B cell (primary cell): ENCODE results near the gene IQCF6. TPM values are rescaled to one million over a fixed set of nuclear protein-coding genes. Genes with fewer than 3 reads are reported as not detected.
"Not testable (repeated sequence)": the region's sequence is repeated elsewhere in the genome, so short reads cannot be mapped to it uniquely, and the experiment has no call there.

ENCODE experiments used
- ATAC-seq: fragments of 200-7000 bp; cut with Tn5 transposase; one replicate; pipeline ENCODE4 v1.10.0; 2021; ENCODE audit warnings: low read depth, mild to moderate bottlenecking, moderate number of reproducible peaks, moderate library complexity
- CTCF ChIA-PET: fragments of 350-600 bp; sonication (Branson Sonifier 250); formaldehyde crosslinking; loops from one replicate; lab custom pipeline; 2021; ENCODE audit warnings: antibody characterized with exemption, inconsistent platforms; lab: Charles Lee
- POLR2A ChIA-PET: fragments of 350-600 bp; sonication (Branson Sonifier 250); formaldehyde crosslinking; loops from one replicate; lab custom pipeline; 2021; ENCODE audit warnings: antibody characterized with exemption; lab: Charles Lee
- DNase-seq: peaks from one replicate; pipeline ENCODE4 v3.0.0; 2013
- H2AFZ ChIP-seq: 2 replicates; pipeline ENCODE4 v1.6.1; 2012; ENCODE audit warnings: mild to moderate bottlenecking, low read depth, low read length; ENCODE audit not compliant: insufficient read depth, poor library complexity, severe bottlenecking
- H3K27ac ChIP-seq, 2 donors: 1 replicate in 1 of 2; 2 replicates in 1 of 2; pipeline ENCODE4 v1.5.1; 2012 to 2013; ENCODE audit warnings: low read length in 2 of 2, mild to moderate bottlenecking in 2 of 2, moderate library complexity in 1 of 2
- H3K27me3 ChIP-seq, 4 experiments: fragments of 200-600 bp in 1 of 4; sonication (generic) in 1 of 4; replicated peaks in 1 of 4; 1 replicate in 2 of 4; 2 replicates in 2 of 4; pipeline versions ENCODE4 v1.6.1 to v1.7.0; 2013 to 2016; ENCODE audit warnings: low read length in 3 of 4, mild to moderate bottlenecking in 2 of 4, mixed read lengths in 1 of 4, moderate library complexity in 1 of 4; ENCODE audit not compliant: insufficient read depth in 4 of 4, control insufficient read depth in 3 of 4; ENCODE audit errors: control extremely low read depth in 1 of 4
- H3K36me3 ChIP-seq, 2 experiments: replicated peaks in 1 of 2; 1 replicate in 1 of 2; 2 replicates in 1 of 2; pipeline versions ENCODE4 v1.6.1 to v1.7.1; 2013; ENCODE audit warnings: low read length in 1 of 2; ENCODE audit not compliant: insufficient read depth in 2 of 2, control insufficient read depth in 1 of 2; ENCODE audit errors: control extremely low read depth in 1 of 2, extremely low read depth in 1 of 2
- H3K4me1 ChIP-seq, 2 donors: fragments of 200-600 bp in 1 of 2; sonication (generic) in 1 of 2; 1 replicate in 1 of 2; 2 replicates in 1 of 2; pipeline versions ENCODE4 v1.5.1 to v1.6.1; 2013 to 2017; ENCODE audit warnings: low read length in 2 of 2; ENCODE audit not compliant: control insufficient read depth in 2 of 2, insufficient read depth in 2 of 2
- H3K4me2 ChIP-seq: replicated peaks from 2 replicates; pipeline ENCODE3; 2012; ENCODE audit warnings: mild to moderate bottlenecking, low read depth, low read length; ENCODE audit not compliant: poor library complexity, severe bottlenecking
- H3K4me3 ChIP-seq, 5 experiments: fragments of 200-600 bp in 1 of 5; sonication (generic) in 1 of 5; 1 replicate in 3 of 5; 2 replicates in 2 of 5; pipeline versions ENCODE4 v1.5.1 to v1.7.0; 2011 to 2016; ENCODE audit warnings: low read length in 4 of 5, mild to moderate bottlenecking in 4 of 5, low read depth in 2 of 5, control low read depth in 1 of 5, moderate library complexity in 1 of 5; ENCODE audit not compliant: insufficient read depth in 1 of 5; ENCODE audit errors: control extremely low read depth in 1 of 5, extremely low read depth in 1 of 5
- H3K79me2 ChIP-seq: fragments of 200-600 bp; sonication (generic); one replicate; pipeline ENCODE4 v1.6.0; 2016; ENCODE audit warnings: low read length; ENCODE audit not compliant: control insufficient read depth, insufficient read depth
- H3K9ac ChIP-seq: fragments of 200-600 bp; sonication (generic); 2 replicates; pipeline ENCODE4 v1.6.1; 2017; ENCODE audit warnings: mild to moderate bottlenecking, low read length, moderate library complexity
- H3K9me3 ChIP-seq, 3 donors: one replicate each; pipeline versions ENCODE4 v1.6.1 to v1.7.1; 2013; ENCODE audit warnings: low read length in 2 of 3; ENCODE audit not compliant: control insufficient read depth in 2 of 3, insufficient read depth in 1 of 3; ENCODE audit errors: control extremely low read depth in 1 of 3
- H4K20me1 ChIP-seq: 2 replicates; pipeline ENCODE4 v1.6.0; 2012; ENCODE audit warnings: mild to moderate bottlenecking, low read length; ENCODE audit not compliant: insufficient read depth, control insufficient read depth, poor library complexity, severe bottlenecking
- H3K27ac Mint-ChIP-seq: one replicate; pipeline ENCODE4 v1.8.0; 2021; ENCODE audit warnings: mixed read lengths
- H3K27me3 Mint-ChIP-seq: one replicate; pipeline ENCODE4 v1.8.0; 2021; ENCODE audit warnings: mixed read lengths
- H3K4me1 Mint-ChIP-seq: one replicate; pipeline ENCODE4 v1.8.0; 2021; ENCODE audit warnings: mixed read lengths
- H3K4me3 Mint-ChIP-seq: one replicate; pipeline ENCODE4 v1.8.0; 2021; ENCODE audit warnings: mixed read lengths
- H3K9me3 Mint-ChIP-seq: one replicate; pipeline ENCODE4 v1.8.0; 2022; ENCODE audit warnings: mixed read lengths; ENCODE audit not compliant: insufficient read depth
- CTCF ChIP-seq: fragments of 200-600 bp; IDR thresholded peaks from one replicate; pipeline ENCODE4 v1.8.0; 2022; ENCODE audit warnings: antibody characterized with exemption, mild to moderate bottlenecking
- WGBS: methylation state at CpG from one replicate; pipeline ENCODE4 v1.1.5; 2013; ENCODE audit warnings: missing lambda C conversion rate; ENCODE audit not compliant: insufficient coverage; 5-methylcytosine and 5-hydroxymethylcytosine counted together
- intact Hi-C: fragments of 100-400 bp; cut with micrococcal nuclease; formaldehyde crosslinking; loops from one replicate; pipeline ENCODE4 v1.10.0; 2022
- polyA plus RNA-seq: library from polyadenylated mRNA; depleted of rRNA; stranded (reverse); fragments of >200 nt; gene quantifications from 2 replicates; pipeline ENCODE4 v1.2.3, GENCODE V29; 2012
- total RNA-seq, 2 donors: library from RNA; stranded (reverse); fragments of 120-200 nt in 1 of 2; gene quantifications; 1 replicate in 1 of 2; 2 replicates in 1 of 2; pipeline versions ENCODE4 v1.2.3 to v1.2.4, GENCODE V29; 2013 to 2022

Gene IQCF6
- total and polyA plus RNA-seq, 2 donors (not counting 1 experiment from before 2014, with no cell fraction given), result not detected

DNA sequence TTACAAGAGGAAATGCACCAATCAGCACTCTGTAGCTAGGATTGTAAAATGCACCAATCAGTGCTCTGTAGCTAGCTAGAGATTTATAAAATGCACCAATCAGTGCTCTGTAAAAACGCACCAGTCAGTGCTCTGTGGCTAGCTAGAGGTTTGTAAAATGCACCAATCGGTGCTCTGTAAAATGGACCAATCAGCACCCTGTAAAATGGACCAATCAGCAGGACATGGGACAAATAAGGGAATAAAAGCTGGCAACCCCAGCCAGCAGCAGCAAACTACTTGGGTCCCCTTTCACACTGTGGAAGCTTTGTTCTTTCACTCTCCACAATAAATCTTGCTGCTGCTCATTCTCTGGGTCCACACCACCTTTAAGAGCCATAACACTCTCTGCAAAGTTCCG lies 36.7 kb downstream of the IQCF6 start:
- H3K4me1 ChIP-seq, H3K36me3 ChIP-seq, intact Hi-C loops, H3K9ac ChIP-seq, H3K4me1 Mint-ChIP-seq, H3K9me3 ChIP-seq, H4K20me1 ChIP-seq, H3K27me3 ChIP-seq, ATAC-seq, H3K4me2 ChIP-seq, H3K9me3 Mint-ChIP-seq, H3K4me3 ChIP-seq, H3K27ac ChIP-seq, DNase-seq, POLR2A ChIA-PET, H3K79me2 ChIP-seq, H3K27ac Mint-ChIP-seq, H2AFZ ChIP-seq, CTCF ChIA-PET, H3K4me3 Mint-ChIP-seq: not testable (repeated sequence)
- 94% methylated on average over 3 of the region's 3 CpGs for WGBS
- H3K27me3 Mint-ChIP-seq, result peaks cover 31% of the 10 kb centered on the region

DNA sequence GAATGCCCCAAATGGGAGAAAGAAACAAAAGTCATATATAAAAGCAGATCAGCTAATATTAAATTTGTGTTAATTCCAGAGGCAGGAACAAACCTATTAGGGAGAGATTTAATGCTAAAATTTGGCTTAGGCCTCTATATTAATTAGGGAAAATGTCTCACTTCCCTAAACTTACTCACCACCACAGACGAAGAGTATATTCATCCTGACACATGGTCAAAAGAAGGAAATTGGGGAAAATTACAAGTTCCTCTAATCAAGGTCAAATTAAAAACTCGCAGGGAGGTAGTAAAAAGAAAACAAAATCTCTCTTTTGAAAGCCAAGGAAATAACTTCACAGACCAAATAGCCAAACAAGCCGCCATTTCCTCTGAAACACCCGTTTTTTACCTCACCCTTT lies 39.9 kb downstream of the IQCF6 start:
- H3K9me3 ChIP-seq, result no peaks in the 10 kb centered on the region
- intact Hi-C loops, result no loop called here
- TF ChIP-seq CTCF, result no peak
- H3K4me1 Mint-ChIP-seq, result no peaks in the 10 kb centered on the region
- no peak overlapping the region for H3K4me2 ChIP-seq
- no peaks in the 10 kb centered on the region for H4K20me1 ChIP-seq
- no peaks in the 10 kb centered on the region for H3K9me3 Mint-ChIP-seq
- DNase-seq (no peak), ATAC-seq (no peak)
- no peaks in the 10 kb centered on the region for H3K36me3 ChIP-seq
- ChIA-PET POLR2A (no interaction called here), CTCF (no interaction called here)
- no peak overlapping the region for H3K27ac ChIP-seq
- H3K27me3 ChIP-seq, result peaks cover 0 to 4% (median 1%) of the 10 kb centered on the region in 4 experiments
- H3K9ac ChIP-seq, result no peak overlapping the region
- no peak overlapping the region for H3K27ac Mint-ChIP-seq
- no peaks in the 10 kb centered on the region for H3K4me1 ChIP-seq
- H2AFZ ChIP-seq, result no peak overlapping the region
- no CpG with 5 or more reads among the region's 4 CpGs for WGBS
- peaks cover 46% of the 10 kb centered on the region for H3K27me3 Mint-ChIP-seq
- H3K4me3 Mint-ChIP-seq, result no peak overlapping the region
- no peaks in the 10 kb centered on the region for H3K79me2 ChIP-seq
- H3K4me3 ChIP-seq, result no peak overlapping the region
